ENCODE results near the gene TOX2. TPM values are rescaled to one million over a fixed set of nuclear protein-coding genes. Genes with fewer than 3 reads are reported as not detected.

Gene TOX2
- total RNA-seq, 1 donor from 2014 or later, result 4.7 TPM

DNA sequence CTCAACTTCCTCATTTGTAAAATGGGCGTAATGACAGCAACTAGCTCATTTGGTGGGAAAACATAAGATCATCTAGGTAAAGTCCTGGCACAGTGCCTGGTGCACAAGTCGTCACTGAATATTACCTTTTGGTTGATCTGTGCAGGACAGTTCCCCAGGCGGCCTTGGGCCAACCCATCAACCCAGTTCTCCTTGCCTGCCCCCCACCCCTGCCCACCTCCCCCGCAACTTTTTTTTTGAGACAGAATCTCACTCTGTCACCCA, 173.1 kb downstream of the TOX2 start:
- Mint-ChIP-seq H3K27me3 (peaks cover 12% of the 10 kb centered on the region), H3K27ac (no peak overlapping the region), H3K4me3 (no peak overlapping the region), H3K36me3 (no peaks in the 10 kb centered on the region), H3K4me1 (ENCODE audit: unreplicated experiment) (peaks cover 10% of the 10 kb centered on the region), H3K9me3 (no peaks in the 10 kb centered on the region)
- peak; percentile 43 for DNase-seq (ENCODE audit: extremely low spot score, unreplicated experiment)
- TF ChIP-seq, protein P1, sequence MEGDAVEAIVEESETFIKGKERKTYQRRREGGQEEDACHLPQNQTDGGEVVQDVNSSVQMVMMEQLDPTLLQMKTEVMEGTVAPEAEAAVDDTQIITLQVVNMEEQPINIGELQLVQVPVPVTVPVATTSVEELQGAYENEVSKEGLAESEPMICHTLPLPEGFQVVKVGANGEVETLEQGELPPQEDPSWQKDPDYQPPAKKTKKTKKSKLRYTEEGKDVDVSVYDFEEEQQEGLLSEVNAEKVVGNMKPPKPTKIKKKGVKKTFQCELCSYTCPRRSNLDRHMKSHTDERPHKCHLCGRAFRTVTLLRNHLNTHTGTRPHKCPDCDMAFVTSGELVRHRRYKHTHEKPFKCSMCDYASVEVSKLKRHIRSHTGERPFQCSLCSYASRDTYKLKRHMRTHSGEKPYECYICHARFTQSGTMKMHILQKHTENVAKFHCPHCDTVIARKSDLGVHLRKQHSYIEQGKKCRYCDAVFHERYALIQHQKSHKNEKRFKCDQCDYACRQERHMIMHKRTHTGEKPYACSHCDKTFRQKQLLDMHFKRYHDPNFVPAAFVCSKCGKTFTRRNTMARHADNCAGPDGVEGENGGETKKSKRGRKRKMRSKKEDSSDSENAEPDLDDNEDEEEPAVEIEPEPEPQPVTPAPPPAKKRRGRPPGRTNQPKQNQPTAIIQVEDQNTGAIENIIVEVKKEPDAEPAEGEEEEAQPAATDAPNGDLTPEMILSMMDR (conservative IDR thresholded peaks at IDR 0.05), result no peak

GRCh38 chr20:44089987-44090674, 175.5 kb downstream of the TOX2 start:
- Mint-ChIP-seq H3K4me1 (ENCODE audit: unreplicated experiment) (peaks cover 11% of the 10 kb centered on the region), H3K36me3 (no peaks in the 10 kb centered on the region), H3K9me3 (no peaks in the 10 kb centered on the region), H3K27me3 (peaks cover 9% of the 10 kb centered on the region), H3K27ac (no peak overlapping the region), H3K4me3 (no peak overlapping the region)
- TF ChIP-seq, protein P1 (conservative IDR thresholded peaks at IDR 0.05), result no peak
- no peak for DNase-seq (ENCODE audit: extremely low spot score, unreplicated experiment)

DNA sequence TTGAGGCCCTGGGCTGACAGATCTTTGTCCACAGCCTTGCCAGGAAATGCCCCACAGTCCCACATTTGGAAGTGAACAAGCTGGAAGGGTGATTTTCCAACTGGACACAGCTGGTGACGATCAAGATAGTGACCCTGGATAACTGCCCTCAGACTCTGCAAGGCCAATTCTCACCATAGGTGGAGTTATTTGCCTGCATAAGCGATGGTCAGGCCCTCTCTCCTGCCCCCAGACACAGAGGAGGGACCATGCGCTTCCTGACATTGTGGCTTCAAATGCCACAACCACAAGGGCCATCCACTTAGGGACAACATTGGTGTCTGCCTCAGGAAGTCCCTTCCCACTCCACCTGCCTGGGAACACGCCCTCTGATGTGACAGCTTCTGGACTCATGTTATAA, 176.4 kb downstream of the TOX2 start:
- Mint-ChIP-seq H3K4me3 (no peak overlapping the region), H3K27me3 (peaks cover 9% of the 10 kb centered on the region), H3K27ac (no peak overlapping the region), H3K4me1 (ENCODE audit: unreplicated experiment) (peaks cover 11% of the 10 kb centered on the region), H3K9me3 (no peaks in the 10 kb centered on the region), H3K36me3 (no peaks in the 10 kb centered on the region)
- TF ChIP-seq, protein P1 (conservative IDR thresholded peaks at IDR 0.05), result no peak
- no peak for DNase-seq (ENCODE audit: extremely low spot score, unreplicated experiment)

DNA sequence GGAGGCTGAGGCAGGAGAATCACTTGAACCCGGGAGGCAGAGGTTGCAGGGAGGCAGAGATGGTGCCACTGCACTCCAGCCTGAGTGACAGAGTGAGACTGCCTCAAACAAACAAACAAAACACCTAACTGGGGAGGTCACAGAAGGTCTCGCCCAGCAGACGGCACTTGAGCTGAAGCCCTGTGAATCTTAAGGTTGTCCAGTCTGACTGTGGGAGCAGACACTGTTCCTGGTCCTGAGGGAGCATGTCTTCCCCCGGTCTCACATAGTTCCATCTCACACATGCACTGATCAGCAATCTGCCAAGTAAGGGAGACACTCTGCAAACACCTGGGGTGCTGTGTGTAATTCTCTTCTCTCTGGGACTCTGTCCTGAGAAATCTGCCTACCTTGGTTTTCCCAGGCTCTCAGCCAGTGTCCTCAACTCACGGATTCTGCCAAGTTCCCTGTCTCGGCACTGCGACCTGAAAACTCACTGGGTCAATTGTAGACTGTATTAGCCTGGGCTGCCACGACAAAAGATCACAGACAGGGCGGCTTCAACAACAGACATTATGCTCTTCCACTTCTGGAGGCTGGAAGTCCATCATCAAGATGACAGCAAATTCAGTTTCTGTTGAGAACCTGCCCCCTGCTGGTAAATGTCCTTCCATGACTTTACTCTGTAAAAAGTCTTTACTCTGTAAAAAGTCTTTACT, 178.0 kb downstream of the TOX2 start:
- H3K27ac Mint-ChIP-seq, result no peak overlapping the region
- TF ChIP-seq, protein P1 (conservative IDR thresholded peaks at IDR 0.05), result peak; percentile 75
- peaks cover 11% of the 10 kb centered on the region for H3K4me1 Mint-ChIP-seq (ENCODE audit: unreplicated experiment)

DNA sequence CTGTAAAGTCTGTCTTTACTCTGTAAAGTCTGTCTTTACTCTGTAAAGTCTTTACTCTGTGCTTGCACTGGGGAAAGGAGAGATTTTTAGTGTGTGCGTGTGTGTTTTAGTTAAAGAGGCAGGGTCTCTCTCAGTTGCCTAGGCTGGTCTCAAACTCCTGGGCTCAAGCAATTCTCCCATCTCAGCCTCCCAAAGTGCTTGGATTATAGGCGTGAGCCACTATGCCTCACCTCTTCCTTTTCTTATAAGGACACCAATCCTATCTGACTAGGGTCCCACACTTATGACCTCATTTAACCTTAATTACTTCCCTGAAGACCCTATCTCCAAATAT, 178.6 kb downstream of the TOX2 start:
- TF ChIP-seq, protein P1 (conservative IDR thresholded peaks at IDR 0.05), result peak; percentile 48
- H3K36me3 Mint-ChIP-seq, result no peaks in the 10 kb centered on the region

More for the DNA sequence above, 178.0 kb downstream of the TOX2 start:
- Mint-ChIP-seq H3K9me3 (no peaks in the 10 kb centered on the region), H3K27me3 (no peaks in the 10 kb centered on the region), H3K4me3 (no peak overlapping the region), H3K36me3 (no peaks in the 10 kb centered on the region)
- DNase-seq (ENCODE audit: extremely low spot score, unreplicated experiment), result no peak

More for the DNA sequence above, 178.6 kb downstream of the TOX2 start:
- Mint-ChIP-seq H3K27me3 (no peaks in the 10 kb centered on the region), H3K4me1 (ENCODE audit: unreplicated experiment) (peaks cover 15% of the 10 kb centered on the region), H3K9me3 (no peaks in the 10 kb centered on the region), H3K27ac (no peak overlapping the region), H3K4me3 (no peak overlapping the region)
- DNase-seq (ENCODE audit: extremely low spot score, unreplicated experiment), result no peak
